HCT116 (cell line): ENCODE results near the gene CCDC106. TPM values are rescaled to one million over a fixed set of nuclear protein-coding genes. Genes with fewer than 3 reads are reported as not detected.
A peak's percentile ranks its signal among the peaks of the same experiment; 100 is the strongest.

Experiments used
- ATAC-seq: fragments of 200-7000 bp; cut with Tn5 transposase; 2 replicates; pipeline ENCODE4 v1.9.1; 2020; ENCODE audit warnings: mild to moderate bottlenecking, moderate library complexity
- BruUV-seq: library from RNA; stranded (reverse); fragments of 400-500 nt; replicated peaks from 2 replicates; lab custom pipeline; 2021; lab: Mats Ljungman, UMichigan
- CTCF ChIA-PET: fragments of 300-600 bp; sonication (Branson Sonifier 250); formaldehyde crosslinking; loops from one replicate; lab custom pipeline; 2021; ENCODE audit warnings: antibody characterized with exemption; lab: Charles Lee
- POLR2A ChIA-PET: fragments of 300-600, 350-600 bp; sonication (Branson Sonifier 250); formaldehyde crosslinking; loops from one replicate; lab custom pipeline; 2021; ENCODE audit warnings: antibody characterized with exemption; lab: Charles Lee
- RAD21 ChIA-PET, 2 experiments: fragments of 300-600 bp; sonication (Branson Sonifier 250); formaldehyde crosslinking; loops; one replicate each; lab custom pipeline; 2023; ENCODE audit warnings: low total read pairs in 2 of 2; ENCODE audit not compliant: uncharacterized antibody in 2 of 2, unreplicated experiment in 2 of 2, low non-redundant PET in 1 of 2; lab: Charles Lee
- DNase-seq: peaks from one replicate; pipeline ENCODE4 v3.0.0-alpha.2; 2010; ENCODE audit warnings: low read depth, low spot score
- H2AFZ ChIP-seq: fragments of 200-600 bp; shearing (Covaris generic), sonication (generic); 2 replicates; pipeline ENCODE4 v1.6.1; 2017; ENCODE audit warnings: low read depth, mixed run types, mixed read lengths, antibody characterized with exemption, low read length; ENCODE audit not compliant: poor library complexity, severe bottlenecking
- H3K27ac ChIP-seq: 2 replicates; pipeline ENCODE4 v1.5.1; 2012; ENCODE audit warnings: low read depth, low read length
- H3K27me3 ChIP-seq: fragments of 200-600 bp; sonication (generic); 2 replicates; pipeline ENCODE4 v1.6.1; 2016; ENCODE audit warnings: mixed run types, low read length, mixed read lengths; ENCODE audit not compliant: insufficient read depth
- H3K36me3 ChIP-seq, 2 experiments: fragments of 200-500 bp in 1 of 2; fragments of 200-600 bp in 1 of 2; sonication (Bioruptor generic) in 1 of 2; sonication (generic) in 1 of 2; 2 replicates each; pipeline versions ENCODE4 v1.5.1 to v1.6.1; 2014 to 2016; ENCODE audit warnings: low read length in 2 of 2, inconsistent platforms in 1 of 2, mixed read lengths in 1 of 2, mixed run types in 1 of 2; ENCODE audit not compliant: insufficient read depth in 2 of 2, control insufficient read depth in 1 of 2
- H3K4me1 ChIP-seq, 2 experiments: fragments of 200-600 bp in 1 of 2; sonication (generic) in 1 of 2; 2 replicates each; pipeline versions ENCODE4 v1.5.1 to v1.6.1; 2012 to 2017; ENCODE audit warnings: low read length in 2 of 2, inconsistent platforms in 1 of 2, mild to moderate bottlenecking in 1 of 2, mixed read lengths in 1 of 2, mixed run types in 1 of 2, moderate library complexity in 1 of 2; ENCODE audit not compliant: insufficient read depth in 2 of 2, control insufficient read depth in 1 of 2
- H3K4me2 ChIP-seq: fragments of 200-600 bp; sonication (generic); 2 replicates; pipeline ENCODE4 v1.6.1; 2017; ENCODE audit warnings: mixed run types, low read length, mixed read lengths
- H3K4me3 ChIP-seq, 2 experiments: fragments of 200-600 bp in 1 of 2; sonication (generic) in 1 of 2; replicated peaks in 1 of 2; 2 replicates each; pipeline ENCODE4 v1.5.1; 2011 to 2016; ENCODE audit warnings: low read length in 2 of 2, control low read depth in 1 of 2, low read depth in 1 of 2, mild to moderate bottlenecking in 1 of 2, mixed read lengths in 1 of 2, mixed run types in 1 of 2
- H3K79me2 ChIP-seq: fragments of 200-600 bp; sonication (generic); 2 replicates; pipeline ENCODE4 v1.6.1; 2017; ENCODE audit warnings: mild to moderate bottlenecking, mixed run types, low read length, moderate library complexity, mixed read lengths; ENCODE audit not compliant: insufficient read depth
- H3K9ac ChIP-seq: fragments of 200-600 bp; sonication (generic); 2 replicates; pipeline ENCODE4 v1.6.1; 2016; ENCODE audit warnings: low read length, mixed read lengths
- H3K9me2 ChIP-seq: fragments of 200-600 bp; sonication (generic), shearing (Covaris generic); 2 replicates; pipeline ENCODE4 v1.6.1; 2017; ENCODE audit warnings: mixed run types, mild to moderate bottlenecking, moderate library complexity; ENCODE audit not compliant: insufficient read depth
- H3K9me3 ChIP-seq, 2 experiments: fragments of 200-500 bp in 1 of 2; fragments of 200-600 bp in 1 of 2; sonication (Bioruptor generic) in 1 of 2; sonication (generic) in 1 of 2; 2 replicates each; pipeline ENCODE4 v1.6.1; 2014 to 2017; ENCODE audit warnings: low read length in 2 of 2, mixed read lengths in 2 of 2, inconsistent platforms in 1 of 2, low read depth in 1 of 2, mild to moderate bottlenecking in 1 of 2, mixed run types in 1 of 2, moderate library complexity in 1 of 2; ENCODE audit not compliant: control insufficient read depth in 1 of 2, insufficient read depth in 1 of 2
- H4K20me1 ChIP-seq: fragments of 200-600 bp; sonication (generic), shearing (Covaris generic); 2 replicates; pipeline ENCODE4 v1.6.1; 2017; ENCODE audit warnings: mixed run types, mild to moderate bottlenecking, moderate library complexity; ENCODE audit not compliant: insufficient read depth
- ATF3 ChIP-seq: IDR thresholded peaks from 2 replicates; pipeline ENCODE4 v1.6.1; 2012
- CBX3 ChIP-seq: IDR thresholded peaks from 2 replicates; pipeline ENCODE4 v1.6.1; 2012; ENCODE audit warnings: low read depth
- CEBPB ChIP-seq: IDR thresholded peaks from 2 replicates; pipeline ENCODE4 v1.6.1; 2012; ENCODE audit warnings: low read depth
- EGR1 ChIP-seq: IDR thresholded peaks from 2 replicates; pipeline ENCODE4 v1.6.1; 2012; ENCODE audit warnings: low read depth
- ELF1 ChIP-seq: IDR thresholded peaks from 2 replicates; pipeline ENCODE4 v1.6.1; 2012; ENCODE audit warnings: low read depth, borderline replicate concordance
- EZH2 ChIP-seq: fragments of 200-600 bp; sonication (generic); IDR thresholded peaks from 2 replicates; pipeline ENCODE4 v1.6.1; 2017; ENCODE audit warnings: antibody characterized with exemption, mixed run types
- EZH2phosphoT487 ChIP-seq: fragments of 200-600 bp; IDR thresholded peaks from 2 replicates; pipeline ENCODE4 v1.6.1; 2018; ENCODE audit warnings: antibody characterized with exemption, borderline replicate concordance
- FOSL1 ChIP-seq: IDR thresholded peaks from 2 replicates; pipeline ENCODE4 v1.6.1; 2012; ENCODE audit warnings: low read depth
- POLR2A ChIP-seq: IDR thresholded peaks from 2 replicates; pipeline ENCODE4 v1.7.0; 2011; ENCODE audit warnings: borderline replicate concordance; ENCODE audit not compliant: insufficient read depth, insufficient read length; ENCODE audit errors: extremely low read depth
- POLR2AphosphoS5 ChIP-seq: IDR thresholded peaks from 2 replicates; pipeline ENCODE4 v1.6.1; 2011; ENCODE audit warnings: mild to moderate bottlenecking, low read depth, low read length, moderate library complexity
- RAD21 ChIP-seq: IDR thresholded peaks from 2 replicates; pipeline ENCODE4 v1.6.1; 2012; ENCODE audit warnings: low read depth, mild to moderate bottlenecking
- SIN3A ChIP-seq: IDR thresholded peaks from 2 replicates; pipeline ENCODE4 v1.6.1; 2012; ENCODE audit warnings: low read depth
- SP1 ChIP-seq: IDR thresholded peaks from 2 replicates; pipeline ENCODE4 v1.6.1; 2012; ENCODE audit warnings: low read depth
- SRF ChIP-seq: IDR thresholded peaks from 2 replicates; pipeline ENCODE4 v1.6.1; 2012; ENCODE audit warnings: low read depth
- TCF7L2 ChIP-seq: IDR thresholded peaks from 2 replicates; pipeline ENCODE4 v1.7.0; 2011; ENCODE audit warnings: borderline replicate concordance, inconsistent platforms; ENCODE audit not compliant: insufficient read depth, insufficient read length; ENCODE audit errors: extremely low read depth
- YY1 ChIP-seq: IDR thresholded peaks from 2 replicates; pipeline ENCODE4 v1.6.1; 2011; ENCODE audit warnings: low read length, low read depth, moderate library complexity, mild to moderate bottlenecking; ENCODE audit not compliant: insufficient replicate concordance; ENCODE audit errors: extremely low read depth
- ZFX ChIP-seq: fragments of 450-650 bp; IDR thresholded peaks from 2 replicates; pipeline ENCODE4 v1.6.1; 2017
- ZNF274 ChIP-seq: fragments of 200-500 bp; sonication (Bioruptor generic); IDR thresholded peaks from 2 replicates; pipeline ENCODE4 v1.6.1; 2014; ENCODE audit warnings: mild to moderate bottlenecking, low read depth, low read length, inconsistent platforms
- intact Hi-C: fragments of 100-400 bp; cut with micrococcal nuclease; formaldehyde crosslinking; loops from 2 replicates; pipeline ENCODE4 v1.10.0; 2022
- total RNA-seq: library from RNA; stranded (reverse); gene quantifications from one replicate; pipeline ENCODE4 v1.2.1, GENCODE V29; 2021; ENCODE audit not compliant: unreplicated experiment
- TF ChIP-seq, protein P1 (sequence below): IDR thresholded peaks from 2 replicates; pipeline ENCODE4 v1.6.1; 2012

CCDC106 gene
- total RNA-seq, 1 experiment from 2014 or later, result 1.0 TPM

GRCh38 chr19:55621205-55621672 is 26.8 kb upstream of the CCDC106 start:
- CTCF ChIA-PET, result no interaction called here
- DNase-seq (no peak), ATAC-seq (no peak)
- POLR2A ChIA-PET, result no interaction called here
- Histone ChIP-seq H3K4me3 (no peak overlapping the region), H3K4me2 (no peak overlapping the region), H3K27me3 (no peaks in the 10 kb centered on the region), H3K79me2 (no peaks in the 10 kb centered on the region), H3K27ac (no peak overlapping the region), H3K4me1 (peaks cover 8 to 14% of the 10 kb centered on the region in 2 experiments; a peak in 3 of 4 replicates), H3K9me3 (no peaks in the 10 kb centered on the region), H3K9ac (no peak overlapping the region), H3K9me2 (no peaks in the 10 kb centered on the region), H3K36me3 (peaks cover 0 to 6% of the 10 kb centered on the region in 2 experiments; a peak in 2 of 4 replicates), H2AFZ (no peak overlapping the region), H4K20me1 (no peaks in the 10 kb centered on the region)
- intact Hi-C loops, result no loop called here
- RAD21 ChIA-PET, result no interaction called here
- TSS peak; percentile 28 for BruUV-seq
- TF ChIP-seq SIN3A, result no peak
- TF ChIP-seq YY1, result no peak

- ChIA-PET POLR2A (no interaction called here), RAD21 (no interaction called here), CTCF (no interaction called here)
- Histone ChIP-seq H2AFZ (no peak overlapping the region), H3K4me3 (no peak overlapping the region), H3K27me3 (no peaks in the 10 kb centered on the region), H3K9me3 (no peaks in the 10 kb centered on the region), H3K4me1 (peaks cover 8 to 14% of the 10 kb centered on the region in 2 experiments; a peak in 3 of 4 replicates), H3K9ac (no peak overlapping the region), H4K20me1 (no peaks in the 10 kb centered on the region), H3K4me2 (no peak overlapping the region), H3K36me3 (peaks cover 0 to 6% of the 10 kb centered on the region in 2 experiments; a peak in 1 of 4 replicates), H3K79me2 (no peaks in the 10 kb centered on the region), H3K9me2 (no peaks in the 10 kb centered on the region), H3K27ac (no peak overlapping the region)
- ATAC-seq (no peak), DNase-seq (no peak)
- TF ChIP-seq SIN3A, result no peak
- TF ChIP-seq ZFX, result no peak
- no peak for TF ChIP-seq EZH2
- TF ChIP-seq, protein P1, sequence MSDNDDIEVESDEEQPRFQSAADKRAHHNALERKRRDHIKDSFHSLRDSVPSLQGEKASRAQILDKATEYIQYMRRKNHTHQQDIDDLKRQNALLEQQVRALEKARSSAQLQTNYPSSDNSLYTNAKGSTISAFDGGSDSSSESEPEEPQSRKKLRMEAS, result no peak
- TF ChIP-seq CEBPB, result no peak
- no peak for TF ChIP-seq SRF
- TF ChIP-seq EGR1, result no peak
- no peak for TF ChIP-seq POLR2A
- TF ChIP-seq SP1, result no peak
- TF ChIP-seq CBX3, result no peak
- TF ChIP-seq YY1, result no peak
- no peak for TF ChIP-seq RAD21
- no peak for TF ChIP-seq POLR2AphosphoS5
- no peak for TF ChIP-seq EZH2phosphoT487
- TF ChIP-seq FOSL1, result no peak
- TF ChIP-seq ATF3, result no peak
- no peak for TF ChIP-seq ELF1
- TF ChIP-seq TCF7L2, result no peak
- no peak for TF ChIP-seq ZNF274
- intact Hi-C loops, result no loop called here
- BruUV-seq, result no TSS peak
Observed at GRCh38 chr19:55621673-55622231, 26.3 kb upstream of the CCDC106 start.
